Measurements from ENCODE around the gene USHBP1. TPM values are rescaled to one million over a fixed set of nuclear protein-coding genes. Genes with fewer than 3 reads are reported as not detected.

Gene USHBP1
- total and polyA plus RNA-seq, 2 donors (not counting 1 experiment from before 2014, with no cell fraction given): not detected

DNA sequence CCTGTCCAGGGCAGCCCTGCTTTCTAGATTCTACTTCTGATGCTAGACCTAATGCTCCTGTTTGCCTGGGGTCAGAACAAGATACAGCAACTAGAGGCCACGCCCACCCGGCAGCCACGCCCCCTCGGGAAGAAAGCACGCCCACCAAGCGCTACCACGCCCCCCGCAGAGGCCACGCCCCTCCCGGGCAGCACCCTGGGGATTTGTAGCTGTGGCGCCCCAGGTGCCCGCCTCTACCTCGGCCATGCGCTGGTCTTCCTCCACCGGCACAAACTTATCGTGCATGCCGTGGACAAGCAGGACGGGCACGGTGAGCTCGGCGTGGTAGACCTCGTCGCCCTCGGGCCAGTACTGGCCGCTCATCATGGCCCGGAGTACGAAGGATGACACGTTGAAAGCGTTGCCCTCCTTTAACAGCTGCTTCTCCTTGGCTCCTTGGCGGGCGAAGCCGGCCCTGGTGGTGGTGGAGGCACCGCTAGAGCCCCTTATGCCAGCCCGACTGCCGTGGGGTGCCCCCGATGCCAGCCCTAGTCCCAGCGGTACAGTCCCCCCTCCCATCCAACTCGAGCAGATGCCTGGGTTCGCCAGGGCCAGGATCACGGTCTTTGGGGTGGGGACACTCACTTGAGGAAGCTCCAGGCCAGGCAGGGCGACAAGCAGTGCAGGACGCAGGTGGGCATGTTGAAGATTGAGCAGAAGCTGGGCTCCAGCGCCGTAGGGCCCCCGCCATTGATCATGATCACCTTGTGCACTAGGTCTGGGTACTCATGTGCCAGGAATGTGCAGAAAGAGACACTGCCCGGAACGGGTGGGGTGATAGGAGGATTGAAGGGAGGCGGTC, 29.7 kb upstream of the USHBP1 start:
- Histone ChIP-seq H3K27me3 (ENCODE audit: control insufficient read depth, insufficient read depth, low read length) (no peaks in the 10 kb centered on the region), H3K9ac (ENCODE audit: insufficient read depth, low read length) (no peak overlapping the region), H3K9me3 (ENCODE audit: control insufficient read depth, insufficient read depth, low read depth, low read length) (no peaks in the 10 kb centered on the region), H3K27ac (ENCODE audit: insufficient read depth, low read length) (no peak overlapping the region), H3K4me2 (ENCODE audit: extremely low read depth, insufficient read depth, low read length) (no peak overlapping the region), H3K79me2 (ENCODE audit: control insufficient read depth, insufficient read depth, low read length) (no peaks in the 10 kb centered on the region), H3K36me3 (ENCODE audit: control insufficient read depth, insufficient read depth, low read length) (peaks cover 1% of the 10 kb centered on the region), H4K20me1 (ENCODE audit: control insufficient read depth, extremely low read depth, insufficient read depth, low read length) (no peaks in the 10 kb centered on the region), H3K4me1 (ENCODE audit: control insufficient read depth, extremely low read depth, insufficient read depth, low read length) (peaks cover 2% of the 10 kb centered on the region), H2AFZ (ENCODE audit: low read length) (no peak overlapping the region), H3K4me3 (replicated peaks in 1 of 4; ENCODE audit: control extremely low read depth in 1 of 4, insufficient read depth in 1 of 4, low read depth in 3 of 4, low read length in 4 of 4) (no peak overlapping the region)
- TF ChIP-seq, protein P1, sequence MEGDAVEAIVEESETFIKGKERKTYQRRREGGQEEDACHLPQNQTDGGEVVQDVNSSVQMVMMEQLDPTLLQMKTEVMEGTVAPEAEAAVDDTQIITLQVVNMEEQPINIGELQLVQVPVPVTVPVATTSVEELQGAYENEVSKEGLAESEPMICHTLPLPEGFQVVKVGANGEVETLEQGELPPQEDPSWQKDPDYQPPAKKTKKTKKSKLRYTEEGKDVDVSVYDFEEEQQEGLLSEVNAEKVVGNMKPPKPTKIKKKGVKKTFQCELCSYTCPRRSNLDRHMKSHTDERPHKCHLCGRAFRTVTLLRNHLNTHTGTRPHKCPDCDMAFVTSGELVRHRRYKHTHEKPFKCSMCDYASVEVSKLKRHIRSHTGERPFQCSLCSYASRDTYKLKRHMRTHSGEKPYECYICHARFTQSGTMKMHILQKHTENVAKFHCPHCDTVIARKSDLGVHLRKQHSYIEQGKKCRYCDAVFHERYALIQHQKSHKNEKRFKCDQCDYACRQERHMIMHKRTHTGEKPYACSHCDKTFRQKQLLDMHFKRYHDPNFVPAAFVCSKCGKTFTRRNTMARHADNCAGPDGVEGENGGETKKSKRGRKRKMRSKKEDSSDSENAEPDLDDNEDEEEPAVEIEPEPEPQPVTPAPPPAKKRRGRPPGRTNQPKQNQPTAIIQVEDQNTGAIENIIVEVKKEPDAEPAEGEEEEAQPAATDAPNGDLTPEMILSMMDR (conservative IDR thresholded peaks at IDR 0.05 in 1 of 2, IDR thresholded peaks at IDR 0.05 in 1 of 2; ENCODE audit: low read depth in 1 of 2, low read length in 2 of 2): no peak
- TF ChIP-seq EZH2 (IDR thresholded peaks at IDR 0.05; ENCODE audit: low read length, missing control alignments): no peak
- no peak for DNase-seq (ENCODE audit: low read depth in 2 of 2)

DNA sequence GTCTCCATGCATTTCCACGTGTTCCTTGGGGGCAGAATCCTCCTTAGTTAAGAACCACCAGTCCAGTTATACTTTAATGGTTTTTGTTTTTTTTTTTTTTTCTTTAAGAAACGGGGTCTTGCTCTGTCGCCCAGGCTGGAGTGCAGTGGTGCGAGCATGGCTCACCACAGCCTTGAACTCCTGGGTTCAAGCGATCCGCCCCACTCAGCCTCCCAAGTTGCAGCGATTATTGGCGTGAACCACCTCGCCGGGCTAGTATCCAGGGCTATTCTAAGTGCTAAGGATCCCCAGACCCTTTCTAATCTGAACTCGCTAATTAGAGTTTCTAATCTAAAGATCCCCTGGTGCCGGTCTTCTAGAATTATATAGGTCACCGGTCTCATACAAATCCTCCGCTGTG, 29.1 kb upstream of the USHBP1 start:
- H3K9me3 ChIP-seq (ENCODE audit: control insufficient read depth, insufficient read depth, low read depth, low read length): no peaks in the 10 kb centered on the region
- peaks cover 2% of the 10 kb centered on the region for H3K4me1 ChIP-seq (ENCODE audit: control insufficient read depth, extremely low read depth, insufficient read depth, low read length)
- no peaks in the 10 kb centered on the region for H3K79me2 ChIP-seq (ENCODE audit: control insufficient read depth, insufficient read depth, low read length)
- H3K4me3 ChIP-seq (replicated peaks in 1 of 4; ENCODE audit: control extremely low read depth in 1 of 4, insufficient read depth in 1 of 4, low read depth in 3 of 4, low read length in 4 of 4): no peak overlapping the region
- DNase-seq (ENCODE audit: low read depth in 2 of 2): no peak
- H3K27ac ChIP-seq (ENCODE audit: insufficient read depth, low read length): no peak overlapping the region
- no peaks in the 10 kb centered on the region for H4K20me1 ChIP-seq (ENCODE audit: control insufficient read depth, extremely low read depth, insufficient read depth, low read length)
- H3K9ac ChIP-seq (ENCODE audit: insufficient read depth, low read length): no peak overlapping the region
- no peak overlapping the region for H3K4me2 ChIP-seq (ENCODE audit: extremely low read depth, insufficient read depth, low read length)
- H3K27me3 ChIP-seq (ENCODE audit: control insufficient read depth, insufficient read depth, low read length): no peaks in the 10 kb centered on the region
- H2AFZ ChIP-seq (ENCODE audit: low read length): no peak overlapping the region
- peaks cover 1% of the 10 kb centered on the region for H3K36me3 ChIP-seq (ENCODE audit: control insufficient read depth, insufficient read depth, low read length)
- TF ChIP-seq EZH2 (IDR thresholded peaks at IDR 0.05; ENCODE audit: low read length, missing control alignments): no peak
- TF ChIP-seq, protein P1 (conservative IDR thresholded peaks at IDR 0.05 in 1 of 2, IDR thresholded peaks at IDR 0.05 in 1 of 2; ENCODE audit: low read depth in 1 of 2, low read length in 2 of 2): no peak

DNA sequence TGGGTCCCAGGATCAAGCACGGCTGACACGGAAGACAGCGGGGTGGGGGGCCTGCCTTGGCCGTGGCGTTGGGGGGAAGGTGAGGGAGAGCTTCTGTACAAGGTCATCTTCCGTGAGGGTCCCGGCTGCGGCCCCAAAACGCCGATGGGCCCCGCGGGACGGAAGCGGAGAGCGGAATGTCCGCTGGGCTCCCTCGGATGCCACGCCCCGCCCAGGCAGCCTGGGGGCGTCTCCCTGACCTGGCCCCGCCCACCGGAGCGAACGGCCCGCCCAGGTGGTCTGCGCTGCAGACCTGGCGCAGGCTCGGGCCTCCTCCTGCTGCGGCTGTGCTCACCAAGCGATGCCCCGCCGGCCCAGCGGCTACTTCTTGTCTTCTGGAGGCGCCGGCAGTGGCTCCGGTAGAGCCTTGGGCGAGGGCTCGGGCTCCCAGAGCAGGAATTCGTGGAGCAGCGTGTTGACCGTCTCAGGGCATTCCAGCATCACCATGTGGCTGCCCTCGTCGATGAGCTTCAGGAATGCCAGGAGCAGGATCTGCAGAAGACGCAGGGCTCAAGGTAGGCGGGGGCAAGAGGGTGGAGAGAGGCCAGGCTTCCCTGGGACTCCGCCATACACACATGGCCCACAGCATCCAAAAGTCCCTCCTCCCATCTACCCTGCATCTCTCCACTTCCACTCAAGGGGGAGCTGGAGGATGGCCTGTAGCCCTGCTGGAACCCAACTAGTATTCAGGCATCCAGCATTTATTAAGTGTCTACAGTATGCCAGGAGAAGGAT, 27.9 kb upstream of the USHBP1 start:
- no peak for TF ChIP-seq EZH2 (IDR thresholded peaks at IDR 0.05; ENCODE audit: low read length, missing control alignments)
- TF ChIP-seq, protein P1 (conservative IDR thresholded peaks at IDR 0.05 in 1 of 2, IDR thresholded peaks at IDR 0.05 in 1 of 2; ENCODE audit: low read depth in 1 of 2, low read length in 2 of 2): peak; percentile 83 to 89
- H3K79me2 ChIP-seq (ENCODE audit: control insufficient read depth, insufficient read depth, low read length): no peaks in the 10 kb centered on the region
- peaks cover 1% of the 10 kb centered on the region for H3K36me3 ChIP-seq (ENCODE audit: control insufficient read depth, insufficient read depth, low read length)
- peak overlapping the region; percentile 95 for H2AFZ ChIP-seq (ENCODE audit: low read length)
- peak overlapping the region; percentile 51 to 69 (median 58) for H3K4me3 ChIP-seq (replicated peaks in 1 of 4; ENCODE audit: control extremely low read depth in 1 of 4, insufficient read depth in 1 of 4, low read depth in 3 of 4, low read length in 4 of 4)
- no peaks in the 10 kb centered on the region for H3K27me3 ChIP-seq (ENCODE audit: control insufficient read depth, insufficient read depth, low read length)
- H3K9me3 ChIP-seq (ENCODE audit: control insufficient read depth, insufficient read depth, low read depth, low read length): no peaks in the 10 kb centered on the region
- DNase-seq (ENCODE audit: low read depth in 2 of 2): peak; percentile 79 to 89
- H3K27ac ChIP-seq (ENCODE audit: insufficient read depth, low read length): peak overlapping the region; percentile 46
- H4K20me1 ChIP-seq (ENCODE audit: control insufficient read depth, extremely low read depth, insufficient read depth, low read length): no peaks in the 10 kb centered on the region
- peaks cover 2% of the 10 kb centered on the region for H3K4me1 ChIP-seq (ENCODE audit: control insufficient read depth, extremely low read depth, insufficient read depth, low read length)
- H3K9ac ChIP-seq (ENCODE audit: insufficient read depth, low read length): peak overlapping the region; percentile 48
- H3K4me2 ChIP-seq (ENCODE audit: extremely low read depth, insufficient read depth, low read length): peak overlapping the region; percentile 77

Data from fibroblast of lung (primary cell).